GM12878 (cell line): Measurements from ENCODE around the gene PFKFB3. TPM values are rescaled to one million over a fixed set of nuclear protein-coding genes. Genes with fewer than 3 reads are reported as not detected.

Experiments
- ATAC-seq: fragments of 200-7000 bp; cut with Tn5 transposase; 3 replicates; pipeline ENCODE4 v1.9.1; 2020; ENCODE audit warnings: mild to moderate bottlenecking, moderate library complexity
- BruUV-seq: library from RNA; stranded (reverse); fragments of 400-500 nt; replicated peaks from 2 replicates; lab custom pipeline; 2021; lab: Mats Ljungman, UMichigan
- CTCF ChIA-PET: fragments of 300-600 bp; sonication (Branson Sonifier 250); formaldehyde crosslinking; extraction: SDS; loops from one replicate; lab custom pipeline; 2021; ENCODE audit warnings: inconsistent platforms; lab: Yijun Ruan, JAX
- POLR2A ChIA-PET: fragments of 350-600 bp; formaldehyde crosslinking; extraction: SDS; loops from one replicate; lab custom pipeline; 2021; ENCODE audit warnings: inconsistent platforms; lab: Charles Lee
- RAD21 ChIA-PET: fragments of 300-600 bp; sonication (Branson Sonifier 250); formaldehyde crosslinking; loops from one replicate; lab custom pipeline; 2023; ENCODE audit warnings: antibody characterized with exemption; ENCODE audit not compliant: unreplicated experiment; lab: Charles Lee
- SMC1A ChIA-PET: fragments of 300-600 bp; sonication (Branson Sonifier 250); formaldehyde crosslinking; loops from one replicate; lab custom pipeline; 2023; ENCODE audit not compliant: unreplicated experiment, uncharacterized antibody; lab: Charles Lee
- DNase-seq: peaks from one replicate; pipeline ENCODE4 v3.0.0-alpha.2; 2011; ENCODE audit warnings: low read depth, low spot score
- FAIRE-seq: peaks from 3 replicates; lab custom pipeline; 2011; peaks lifted over from hg19 to GRCh38; lab: Jason Lieb, UNC
- H2AFZ ChIP-seq: 2 replicates; pipeline ENCODE4 v1.6.0; 2011; ENCODE audit warnings: low read depth, low read length, control low read depth; ENCODE audit not compliant: control insufficient read depth
- H3K27ac ChIP-seq: 2 replicates; pipeline ENCODE4 v1.5.1; 2011; ENCODE audit warnings: control low read depth; ENCODE audit not compliant: control insufficient read depth, insufficient read depth
- H3K27me3 ChIP-seq, 2 experiments: replicated peaks in 1 of 2; 2 replicates each; pipeline versions ENCODE4 v1.6.0 to v1.6.1; 2011; ENCODE audit warnings: low read length in 1 of 2; ENCODE audit not compliant: control insufficient read depth in 2 of 2, insufficient read depth in 2 of 2
- H3K36me3 ChIP-seq, 2 experiments: 2 replicates each; pipeline ENCODE4 v1.5.1; 2011; ENCODE audit warnings: low read length in 1 of 2; ENCODE audit not compliant: control insufficient read depth in 2 of 2, insufficient read depth in 2 of 2
- H3K4me1 ChIP-seq: 2 replicates; pipeline ENCODE4 v1.6.1; 2011; ENCODE audit warnings: mild to moderate bottlenecking, low read length, moderate library complexity, mixed read lengths; ENCODE audit not compliant: control insufficient read depth, insufficient read depth
- H3K4me2 ChIP-seq: 2 replicates; pipeline ENCODE4 v1.6.0; 2011; ENCODE audit warnings: control low read depth; ENCODE audit not compliant: control insufficient read depth, insufficient read depth
- H3K4me3 ChIP-seq: fragments of 200-600 bp; sonication (generic); 2 replicates; pipeline ENCODE4 v1.5.1; 2016
- H3K79me2 ChIP-seq: 2 replicates; pipeline ENCODE4 v1.6.0; 2011; ENCODE audit warnings: low read length; ENCODE audit not compliant: control insufficient read depth, insufficient read depth
- H3K9ac ChIP-seq: 2 replicates; pipeline ENCODE4 v1.8.0; 2011; ENCODE audit warnings: low read length, control low read depth, mixed read lengths; ENCODE audit not compliant: control insufficient read depth, insufficient read depth
- H3K9me3 ChIP-seq: replicated peaks from 3 replicates; pipeline ENCODE4 v1.5.1; 2011; ENCODE audit warnings: mild to moderate bottlenecking, low read length; ENCODE audit not compliant: control insufficient read depth, insufficient read depth
- H4K20me1 ChIP-seq: 2 replicates; pipeline ENCODE4 v1.6.0; 2011; ENCODE audit not compliant: control insufficient read depth, insufficient read depth
- BMI1 ChIP-seq: fragments of 450-650 bp; IDR thresholded peaks from 2 replicates; pipeline ENCODE4 v1.6.1; 2016; ENCODE audit warnings: mild to moderate bottlenecking, moderate library complexity, borderline replicate concordance
- CREM ChIP-seq: IDR thresholded peaks from 2 replicates; pipeline ENCODE4 v1.6.1; 2014; ENCODE audit warnings: antibody characterized with exemption, low read depth
- JUNB ChIP-seq: IDR thresholded peaks from 2 replicates; pipeline ENCODE4 v1.6.1; 2016; ENCODE audit warnings: antibody characterized with exemption, mild to moderate bottlenecking
- NR2C2 ChIP-seq: IDR thresholded peaks from 2 replicates; pipeline ENCODE4 v1.6.1; 2011; ENCODE audit warnings: borderline replicate concordance, low read depth; ENCODE audit not compliant: control insufficient read depth, insufficient read length
- PAX8 ChIP-seq: fragments of 450-650 bp; IDR thresholded peaks from 2 replicates; pipeline ENCODE4 v1.6.1; 2017; ENCODE audit warnings: mild to moderate bottlenecking, moderate library complexity
- POU2F2 ChIP-seq: IDR thresholded peaks from 3 replicates; pipeline ENCODE4 v1.6.1; 2011; ENCODE audit warnings: low read depth, mild to moderate bottlenecking, low read length, borderline replicate concordance
- SMARCA5 ChIP-seq: fragments of 450-650 bp; IDR thresholded peaks from 2 replicates; pipeline ENCODE4 v1.6.1; 2017; ENCODE audit warnings: mild to moderate bottlenecking
- SP1 ChIP-seq: IDR thresholded peaks from one replicate; pipeline ENCODE4 v1.6.1; 2011; ENCODE audit warnings: low read depth, low read length
- WRNIP1 ChIP-seq: IDR thresholded peaks from 2 replicates; pipeline ENCODE4 v1.6.1; 2011; ENCODE audit warnings: low read depth, low read length, improper control_type of control experiment, borderline replicate concordance
- YY1 ChIP-seq: IDR thresholded peaks from 2 replicates; pipeline ENCODE4 v1.6.1; 2011; ENCODE audit warnings: low read depth, mild to moderate bottlenecking, low read length
- ZNF217 ChIP-seq: fragments of 450-650 bp; IDR thresholded peaks from 2 replicates; pipeline ENCODE4 v1.6.1; 2017; ENCODE audit warnings: antibody characterized with exemption, mild to moderate bottlenecking
- WGBS: methylation state at CpG from one replicate; pipeline ENCODE4 v1.1.6; 2016; ENCODE audit warnings: low lambda C conversion rate; ENCODE audit not compliant: insufficient replicate concordance, insufficient coverage; ENCODE audit errors: missing lambda C conversion rate; 5-methylcytosine and 5-hydroxymethylcytosine counted together
- in situ Hi-C: fragments of 300-500 bp; cut with MboI; formaldehyde crosslinking; loops from 9 replicates; pipeline ENCODE4 v1.14.3; 2018; ENCODE audit warnings: mixed read lengths
- intact Hi-C: fragments of 100-400 bp; cut with micrococcal nuclease; formaldehyde crosslinking; loops from one replicate; pipeline ENCODE4 v1.14.2; 2022; ENCODE audit not compliant: unreplicated experiment
- polyA plus RNA-seq, 11 experiments: library from polyadenylated mRNA; depleted of rRNA in 4 of 11; unstranded in 6 of 11; stranded (reverse) in 5 of 11; fragments of >200 nt; fragmentation: Nextera tagmentation in 4 of 11; fragmentation: Illumina TruSeq in 1 of 11; extraction: Ambion mirVana in 4 of 11; extraction: Trizol in 1 of 11; gene quantifications; 1 replicate in 1 of 11; 2 replicates in 10 of 11; pipeline versions ENCODE4 v1.2.1 to v1.2.3, GENCODE V29; 2011 to 2016; ENCODE audit warnings: inconsistent platforms in 2 of 11, missing spikeins in 2 of 11, low read depth in 1 of 11
- total RNA-seq, 4 experiments: library from RNA; depleted of rRNA in 3 of 4; stranded (reverse); fragments of >200 nt in 3 of 4; fragmentation: Illumina TruSeq in 1 of 4; extraction: Trizol in 1 of 4; gene quantifications; 2 replicates each; pipeline versions ENCODE4 v1.2.1 to v1.2.3, GENCODE V29; 2013 to 2021
- TF ChIP-seq, protein P1 (sequence below): fragments of 450-650 bp; IDR thresholded peaks from 2 replicates; pipeline ENCODE4 v1.6.1; 2017; ENCODE audit warnings: mild to moderate bottlenecking, moderate library complexity
- TF ChIP-seq, protein P2 (sequence below): fragments of 450-650 bp; IDR thresholded peaks from 2 replicates; pipeline ENCODE4 v1.6.1; 2018; ENCODE audit warnings: mild to moderate bottlenecking, low read depth, moderate library complexity; ENCODE audit not compliant: partially characterized antibody
- TF ChIP-seq, protein P3 (sequence below): fragments of 450-650 bp; IDR thresholded peaks from 2 replicates; pipeline ENCODE4 v1.6.1; 2016; ENCODE audit warnings: mild to moderate bottlenecking
- TF ChIP-seq, protein P4 (sequence below): fragments of 450-650 bp; IDR thresholded peaks from 2 replicates; pipeline ENCODE4 v1.6.1; 2016; ENCODE audit warnings: mild to moderate bottlenecking

The PFKFB3 gene
- total and polyA plus RNA-seq, 10 of the 15 experiments (the other 5 are each of a cell fraction or from before 2014, with no cell fraction given): 1.6 to 46.7 (median 13.7) TPM

DNA sequence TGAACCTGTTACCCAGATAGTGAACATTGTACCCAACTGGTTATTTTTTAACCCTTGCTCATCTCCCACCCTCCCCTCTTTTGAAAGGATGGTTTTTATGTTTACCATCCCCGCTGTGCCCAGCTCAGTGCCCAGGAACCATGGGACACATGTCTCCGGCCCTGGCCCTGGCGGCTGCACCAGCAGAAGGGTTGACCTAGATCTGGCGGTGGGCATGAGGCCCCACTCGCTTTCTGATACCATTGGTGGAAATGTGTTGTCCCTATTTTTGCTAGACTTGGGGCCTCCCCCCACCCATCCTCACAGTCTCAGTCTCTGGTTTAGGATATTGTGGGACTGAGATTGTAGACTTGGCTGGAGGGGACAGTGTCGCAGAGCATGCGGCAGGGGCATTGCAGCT, 11.9 kb downstream of the PFKFB3 start (continued):
- TF ChIP-seq, protein P1, sequence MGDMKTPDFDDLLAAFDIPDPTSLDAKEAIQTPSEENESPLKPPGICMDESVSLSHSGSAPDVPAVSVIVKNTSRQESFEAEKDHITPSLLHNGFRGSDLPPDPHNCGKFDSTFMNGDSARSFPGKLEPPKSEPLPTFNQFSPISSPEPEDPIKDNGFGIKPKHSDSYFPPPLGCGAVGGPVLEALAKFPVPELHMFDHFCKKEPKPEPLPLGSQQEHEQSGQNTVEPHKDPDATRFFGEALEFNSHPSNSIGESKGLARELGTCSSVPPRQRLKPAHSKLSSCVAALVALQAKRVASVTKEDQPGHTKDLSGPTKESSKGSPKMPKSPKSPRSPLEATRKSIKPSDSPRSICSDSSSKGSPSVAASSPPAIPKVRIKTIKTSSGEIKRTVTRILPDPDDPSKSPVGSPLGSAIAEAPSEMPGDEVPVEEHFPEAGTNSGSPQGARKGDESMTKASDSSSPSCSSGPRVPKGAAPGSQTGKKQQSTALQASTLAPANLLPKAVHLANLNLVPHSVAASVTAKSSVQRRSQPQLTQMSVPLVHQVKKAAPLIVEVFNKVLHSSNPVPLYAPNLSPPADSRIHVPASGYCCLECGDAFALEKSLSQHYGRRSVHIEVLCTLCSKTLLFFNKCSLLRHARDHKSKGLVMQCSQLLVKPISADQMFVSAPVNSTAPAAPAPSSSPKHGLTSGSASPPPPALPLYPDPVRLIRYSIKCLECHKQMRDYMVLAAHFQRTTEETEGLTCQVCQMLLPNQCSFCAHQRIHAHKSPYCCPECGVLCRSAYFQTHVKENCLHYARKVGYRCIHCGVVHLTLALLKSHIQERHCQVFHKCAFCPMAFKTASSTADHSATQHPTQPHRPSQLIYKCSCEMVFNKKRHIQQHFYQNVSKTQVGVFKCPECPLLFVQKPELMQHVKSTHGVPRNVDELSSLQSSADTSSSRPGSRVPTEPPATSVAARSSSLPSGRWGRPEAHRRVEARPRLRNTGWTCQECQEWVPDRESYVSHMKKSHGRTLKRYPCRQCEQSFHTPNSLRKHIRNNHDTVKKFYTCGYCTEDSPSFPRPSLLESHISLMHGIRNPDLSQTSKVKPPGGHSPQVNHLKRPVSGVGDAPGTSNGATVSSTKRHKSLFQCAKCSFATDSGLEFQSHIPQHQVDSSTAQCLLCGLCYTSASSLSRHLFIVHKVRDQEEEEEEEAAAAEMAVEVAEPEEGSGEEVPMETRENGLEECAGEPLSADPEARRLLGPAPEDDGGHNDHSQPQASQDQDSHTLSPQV: no peak
- TF ChIP-seq SP1: no peak
- TF ChIP-seq JUNB: no peak

DNA sequence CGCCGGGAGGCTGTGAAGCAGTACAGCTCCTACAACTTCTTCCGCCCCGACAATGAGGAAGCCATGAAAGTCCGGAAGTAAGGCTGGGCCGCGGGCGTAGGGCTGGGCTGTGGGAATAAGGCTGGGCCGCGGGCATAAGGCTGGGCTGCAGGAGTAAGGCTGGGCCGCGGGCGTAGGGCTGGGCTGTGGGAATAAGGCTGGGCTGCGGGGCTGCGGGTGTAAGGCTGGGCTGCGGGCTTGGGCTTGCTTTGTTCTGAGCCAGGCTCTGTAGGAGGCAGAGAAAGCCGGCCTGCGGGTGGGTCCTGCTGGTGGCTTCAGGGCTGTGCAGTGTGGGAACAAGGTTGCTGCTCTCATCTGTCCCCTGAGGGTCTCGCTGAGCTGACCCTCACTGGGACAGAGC, 12.5 kb downstream of the PFKFB3 start:
- RAD21 ChIA-PET: no interaction called here
- Histone ChIP-seq H3K4me3 (no peak overlapping the region), H3K27ac (no peak overlapping the region), H3K36me3 (peaks cover 17 to 35% of the 10 kb centered on the region in 2 experiments; a peak in 3 of 4 replicates), H2AFZ (no peak overlapping the region), H3K79me2 (peaks cover 4% of the 10 kb centered on the region; the same call in 1 of the 2 replicates), H3K4me1 (no peaks in the 10 kb centered on the region), H3K9me3 (no peaks in the 10 kb centered on the region), H4K20me1 (no peaks in the 10 kb centered on the region; the same call in 1 of the 2 replicates), H3K4me2 (no peak overlapping the region), H3K9ac (no peak overlapping the region), H3K27me3 (no peaks in the 10 kb centered on the region)
- no peak for DNase-seq
- ATAC-seq: peak; percentile 1; the same call in 1 of the 3 replicates
- no peak for FAIRE-seq
- CTCF ChIA-PET: interaction anchor here (3.0 kb wide), 1 partner anchor 13 kb away, joined by 10 read pairs; the partner anchor contains the start of gene PFKFB3
- in situ Hi-C loops (no loop called here), intact Hi-C loops (no loop called here)
- SMC1A ChIA-PET: no interaction called here
- no TSS peak for BruUV-seq
- POLR2A ChIA-PET: no interaction called here
- WGBS: 94% methylated on average over 19 of the region's 19 CpGs
- TF ChIP-seq, protein P2, sequence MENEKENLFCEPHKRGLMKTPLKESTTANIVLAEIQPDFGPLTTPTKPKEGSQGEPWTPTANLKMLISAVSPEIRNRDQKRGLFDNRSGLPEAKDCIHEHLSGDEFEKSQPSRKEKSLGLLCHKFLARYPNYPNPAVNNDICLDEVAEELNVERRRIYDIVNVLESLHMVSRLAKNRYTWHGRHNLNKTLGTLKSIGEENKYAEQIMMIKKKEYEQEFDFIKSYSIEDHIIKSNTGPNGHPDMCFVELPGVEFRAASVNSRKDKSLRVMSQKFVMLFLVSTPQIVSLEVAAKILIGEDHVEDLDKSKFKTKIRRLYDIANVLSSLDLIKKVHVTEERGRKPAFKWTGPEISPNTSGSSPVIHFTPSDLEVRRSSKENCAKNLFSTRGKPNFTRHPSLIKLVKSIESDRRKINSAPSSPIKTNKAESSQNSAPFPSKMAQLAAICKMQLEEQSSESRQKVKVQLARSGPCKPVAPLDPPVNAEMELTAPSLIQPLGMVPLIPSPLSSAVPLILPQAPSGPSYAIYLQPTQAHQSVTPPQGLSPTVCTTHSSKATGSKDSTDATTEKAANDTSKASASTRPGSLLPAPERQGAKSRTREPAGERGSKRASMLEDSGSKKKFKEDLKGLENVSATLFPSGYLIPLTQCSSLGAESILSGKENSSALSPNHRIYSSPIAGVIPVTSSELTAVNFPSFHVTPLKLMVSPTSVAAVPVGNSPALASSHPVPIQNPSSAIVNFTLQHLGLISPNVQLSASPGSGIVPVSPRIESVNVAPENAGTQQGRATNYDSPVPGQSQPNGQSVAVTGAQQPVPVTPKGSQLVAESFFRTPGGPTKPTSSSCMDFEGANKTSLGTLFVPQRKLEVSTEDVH: no peak
- TF ChIP-seq YY1 (no peak), WRNIP1 (no peak), ZNF217 (no peak), POU2F2 (no peak), BMI1 (no peak), NR2C2 (no peak), CREM (no peak), SMARCA5 (no peak), PAX8 (no peak)
- TF ChIP-seq, protein P3, sequence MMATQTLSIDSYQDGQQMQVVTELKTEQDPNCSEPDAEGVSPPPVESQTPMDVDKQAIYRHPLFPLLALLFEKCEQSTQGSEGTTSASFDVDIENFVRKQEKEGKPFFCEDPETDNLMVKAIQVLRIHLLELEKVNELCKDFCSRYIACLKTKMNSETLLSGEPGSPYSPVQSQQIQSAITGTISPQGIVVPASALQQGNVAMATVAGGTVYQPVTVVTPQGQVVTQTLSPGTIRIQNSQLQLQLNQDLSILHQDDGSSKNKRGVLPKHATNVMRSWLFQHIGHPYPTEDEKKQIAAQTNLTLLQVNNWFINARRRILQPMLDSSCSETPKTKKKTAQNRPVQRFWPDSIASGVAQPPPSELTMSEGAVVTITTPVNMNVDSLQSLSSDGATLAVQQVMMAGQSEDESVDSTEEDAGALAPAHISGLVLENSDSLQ: no peak
- TF ChIP-seq, protein P4, sequence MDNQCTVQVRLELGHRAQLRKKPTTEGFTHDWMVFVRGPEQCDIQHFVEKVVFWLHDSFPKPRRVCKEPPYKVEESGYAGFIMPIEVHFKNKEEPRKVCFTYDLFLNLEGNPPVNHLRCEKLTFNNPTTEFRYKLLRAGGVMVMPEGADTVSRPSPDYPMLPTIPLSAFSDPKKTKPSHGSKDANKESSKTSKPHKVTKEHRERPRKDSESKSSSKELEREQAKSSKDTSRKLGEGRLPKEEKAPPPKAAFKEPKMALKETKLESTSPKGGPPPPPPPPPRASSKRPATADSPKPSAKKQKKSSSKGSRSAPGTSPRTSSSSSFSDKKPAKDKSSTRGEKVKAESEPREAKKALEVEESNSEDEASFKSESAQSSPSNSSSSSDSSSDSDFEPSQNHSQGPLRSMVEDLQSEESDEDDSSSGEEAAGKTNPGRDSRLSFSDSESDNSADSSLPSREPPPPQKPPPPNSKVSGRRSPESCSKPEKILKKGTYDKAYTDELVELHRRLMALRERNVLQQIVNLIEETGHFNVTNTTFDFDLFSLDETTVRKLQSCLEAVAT: no peak
